HG03442 (cell line): Measurements from ENCODE around the gene FGF12.

Experiments
- ATAC-seq: cut with Tn5 transposase; IDR thresholded peaks from one replicate; pipeline ENCODE4 v1.9.1; 2021; ENCODE audit warnings: mild to moderate bottlenecking, moderate library complexity; ENCODE audit not compliant: unreplicated experiment

The FGF12 gene

DNA sequence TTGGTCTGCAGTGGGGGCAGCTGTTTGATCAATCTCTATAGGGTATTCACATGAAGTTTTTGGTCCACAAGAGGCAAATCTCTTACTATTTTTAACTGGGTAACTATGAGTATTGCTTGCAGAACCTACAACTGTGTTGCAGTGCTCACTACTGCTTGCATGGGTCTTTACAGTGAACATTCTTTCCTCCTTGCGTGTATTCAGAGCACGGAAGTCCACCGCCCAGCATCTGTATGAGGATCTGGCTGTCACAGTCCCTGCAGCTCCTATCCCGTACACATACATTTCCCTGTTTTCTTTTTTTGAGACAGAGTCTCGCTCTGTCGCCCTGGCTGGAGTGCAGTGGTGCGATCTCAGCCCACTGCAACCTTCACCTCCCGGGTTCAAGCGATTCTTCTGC, 449.9 kb downstream of the FGF12 start:
- ATAC-seq, result no peak

DNA sequence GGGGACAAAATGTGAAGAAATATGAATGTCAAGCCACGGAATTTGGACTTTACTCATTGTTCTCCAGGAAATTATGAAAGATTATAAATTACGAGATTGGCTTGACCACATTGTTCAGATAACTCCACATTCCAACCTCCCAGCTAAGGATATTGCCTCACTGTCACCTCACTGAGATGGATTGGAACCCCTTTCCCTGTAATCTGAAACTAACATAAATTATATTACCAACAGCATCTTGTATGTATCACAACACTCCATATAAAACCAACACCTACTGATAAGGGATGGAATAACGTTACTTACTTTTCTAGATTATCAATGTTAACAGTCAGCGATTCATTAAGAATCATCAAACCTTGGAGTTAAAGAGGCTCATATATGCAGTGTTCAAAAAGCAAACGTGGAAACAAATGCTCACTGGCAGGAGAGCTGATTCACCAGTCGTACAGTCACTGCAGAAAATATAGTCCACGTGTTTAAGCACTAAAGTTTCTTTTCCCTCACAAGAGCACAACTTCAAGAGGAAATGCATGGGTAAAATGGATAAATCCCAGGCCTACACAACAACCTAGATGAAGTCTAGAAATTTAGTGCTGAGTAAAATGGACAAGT, 451.5 kb downstream of the FGF12 start:
- ATAC-seq, result no peak

DNA sequence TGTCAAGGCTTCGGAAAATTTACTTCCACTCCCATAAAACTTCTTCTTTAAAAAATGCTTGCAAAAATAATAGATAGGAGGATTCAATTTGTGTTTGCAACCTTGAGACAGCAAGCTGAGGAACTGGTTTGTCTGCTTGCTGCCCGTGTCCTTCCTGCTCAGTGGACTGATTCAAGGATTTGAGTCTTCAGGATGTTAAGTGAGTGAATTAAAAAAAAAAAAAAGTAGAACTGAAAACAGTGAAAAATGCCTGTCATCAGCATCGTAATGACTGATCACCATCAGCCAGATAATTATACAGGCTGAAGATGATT, 453.7 kb downstream of the FGF12 start:
- no peak for ATAC-seq

DNA sequence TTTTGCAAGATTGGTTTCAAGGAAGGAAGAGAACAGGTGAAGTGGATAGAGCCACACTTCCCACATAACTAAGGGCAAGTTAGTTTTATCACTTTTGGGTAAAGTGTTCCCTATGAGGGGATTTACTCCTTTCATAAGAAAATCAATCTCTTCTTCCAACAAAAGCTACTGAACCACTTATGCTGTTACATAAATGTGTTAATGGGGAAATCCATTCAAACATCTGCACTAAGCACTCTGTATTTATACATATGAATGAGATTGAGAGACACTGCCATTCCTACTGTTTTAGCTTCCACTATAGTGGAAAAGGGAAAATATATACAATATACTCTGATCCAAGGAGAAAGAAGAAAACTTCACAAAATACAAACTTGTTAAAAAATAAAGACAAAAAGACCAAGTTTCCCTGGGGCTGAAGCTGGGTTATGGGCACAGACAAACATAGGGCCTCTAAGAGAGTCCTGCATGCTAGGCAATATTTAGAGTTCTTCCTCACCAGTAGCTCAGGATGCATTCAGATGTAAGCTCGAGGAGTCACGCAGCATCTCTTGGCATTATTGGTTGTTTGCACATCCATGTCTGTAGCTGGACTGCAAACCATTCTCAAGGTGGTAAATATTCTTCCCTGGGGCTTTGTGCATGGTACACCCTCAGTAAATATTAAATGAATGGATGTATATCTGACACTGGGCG, 454.2 kb downstream of the FGF12 start:
- ATAC-seq, result no peak

DNA sequence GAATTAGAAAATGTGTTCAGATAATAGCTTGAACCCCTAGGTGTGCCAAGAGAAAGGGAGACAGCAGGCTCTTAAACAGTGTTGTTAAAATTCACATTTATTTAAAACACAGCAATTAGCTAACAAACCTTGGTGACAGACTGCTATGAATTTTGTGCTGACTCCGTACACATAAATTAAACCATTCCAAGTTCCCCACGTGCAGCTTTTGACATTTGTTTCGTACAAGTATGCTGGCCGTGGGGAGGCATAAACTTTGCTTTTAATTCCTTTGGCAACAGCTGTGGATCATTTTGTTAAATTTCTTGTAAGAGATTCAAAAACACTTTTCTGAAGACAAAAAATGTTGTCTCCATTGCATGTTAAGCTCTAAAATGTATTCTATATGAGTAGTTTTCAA, 465.3 kb downstream of the FGF12 start:
- ATAC-seq, result no peak

DNA sequence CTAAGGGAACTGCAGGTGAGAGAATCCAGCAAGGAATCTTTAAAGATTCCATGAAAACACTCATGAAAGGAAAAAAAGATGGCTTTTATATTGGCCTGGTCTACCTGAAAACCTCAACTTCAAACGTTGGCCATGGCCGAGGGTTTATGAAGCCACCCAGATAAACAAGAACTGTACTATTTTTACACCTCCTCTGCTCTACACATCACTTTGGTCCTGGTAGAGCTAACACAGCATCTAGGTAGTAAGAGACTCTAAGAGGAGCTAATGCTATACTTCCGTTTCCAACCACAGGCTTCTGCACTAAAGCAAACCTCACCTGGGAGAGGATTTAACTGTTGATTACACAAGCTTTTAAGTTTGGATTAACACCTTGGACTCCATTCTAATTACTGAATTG, 466.2 kb downstream of the FGF12 start:
- no peak for ATAC-seq

DNA sequence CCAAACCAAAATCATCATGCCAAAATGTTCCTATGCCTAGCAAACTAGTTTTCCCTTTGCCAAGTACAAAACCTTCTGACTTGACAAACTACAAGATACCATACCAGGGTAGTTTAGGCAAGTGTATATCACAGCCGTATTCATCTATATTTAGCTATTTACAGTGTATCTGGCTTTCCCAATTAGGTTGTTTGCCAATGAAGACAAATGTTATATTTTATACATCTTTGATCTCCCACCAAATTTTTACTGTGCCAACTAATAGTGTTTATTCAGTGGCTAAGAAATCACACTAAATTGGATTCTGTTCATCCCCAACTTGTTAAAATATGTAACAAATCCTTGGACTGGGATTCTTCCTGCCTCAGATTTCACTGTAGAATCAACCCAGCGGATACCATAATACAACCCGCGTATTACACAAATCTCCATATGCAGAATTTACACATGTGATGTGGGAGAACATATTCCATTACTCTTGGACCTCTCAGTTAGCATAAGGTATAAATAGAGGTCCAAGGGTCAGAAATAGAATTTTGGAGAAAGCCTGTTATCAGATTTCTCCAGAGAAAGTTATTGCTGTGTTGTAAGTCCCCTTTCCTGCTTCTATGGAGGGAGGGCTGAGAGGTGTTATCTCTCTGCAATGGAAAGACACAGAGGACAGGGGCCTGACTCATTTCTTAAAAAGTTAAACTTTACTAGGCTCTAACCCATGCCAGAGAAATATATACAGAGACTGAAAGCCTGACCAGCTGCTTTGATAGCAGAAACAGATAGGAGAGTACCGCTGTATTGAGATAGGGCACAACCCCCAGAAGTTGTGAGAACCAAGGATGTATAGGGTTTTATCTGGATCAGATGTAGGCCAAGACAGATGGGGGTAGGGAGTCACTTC, 467.0 kb downstream of the FGF12 start:
- no peak for ATAC-seq

DNA sequence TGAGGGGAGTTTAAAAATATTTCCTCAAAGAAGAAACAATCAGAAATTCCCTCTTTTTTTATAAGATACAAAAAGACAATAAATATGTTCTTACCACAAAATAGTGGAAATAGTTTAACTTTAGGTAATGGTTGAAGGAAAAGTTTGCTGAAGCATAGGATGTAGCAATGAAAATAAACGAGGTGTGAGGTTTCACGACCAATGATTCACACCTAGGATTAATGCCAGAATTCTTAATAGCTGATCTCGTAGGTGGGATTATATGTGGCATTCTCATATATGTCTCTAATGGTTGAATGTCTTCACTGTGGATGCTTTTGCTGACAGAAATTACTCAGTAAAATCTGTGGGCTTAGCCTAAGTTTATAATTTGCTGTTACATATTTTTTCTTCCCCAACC, 467.7 kb downstream of the FGF12 start:
- ATAC-seq, result no peak

DNA sequence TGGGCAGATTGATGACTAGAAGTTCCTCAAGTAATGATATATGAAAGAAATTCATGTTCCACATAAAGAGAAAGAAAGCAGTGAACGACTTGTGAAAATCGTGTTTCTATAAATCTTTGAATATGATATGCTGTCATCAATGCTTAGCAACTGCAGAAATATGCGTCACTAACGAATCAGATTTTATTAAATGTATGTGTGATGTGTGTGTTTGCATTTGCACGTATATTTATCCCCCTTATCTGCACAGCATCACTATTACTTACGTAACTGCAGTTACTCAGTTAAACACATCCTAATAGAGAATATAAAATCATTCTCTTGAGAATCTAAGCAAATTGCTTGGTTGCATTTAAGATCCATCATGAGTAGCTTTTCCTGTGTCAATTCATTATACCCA, 468.6 kb downstream of the FGF12 start:
- ATAC-seq, result no peak

DNA sequence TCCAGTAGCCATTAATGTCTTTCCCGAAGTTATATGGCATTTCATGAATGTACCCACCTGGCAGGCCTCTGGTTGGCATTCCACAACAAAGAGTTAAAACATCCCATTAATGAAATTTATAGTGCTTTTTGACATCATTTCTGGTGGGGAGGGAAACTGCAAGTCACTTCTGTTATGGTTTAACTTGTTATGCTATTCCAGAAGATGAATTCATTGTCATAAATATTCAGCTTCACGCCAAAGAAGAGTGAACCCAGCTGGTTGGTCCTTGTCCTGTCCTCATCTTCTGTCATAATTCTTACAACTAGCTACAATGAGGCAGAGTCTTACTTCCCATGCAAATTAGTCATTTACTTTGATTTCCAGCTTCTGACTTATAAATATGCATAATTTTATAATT, 471.5 kb downstream of the FGF12 start:
- ATAC-seq, result no peak

DNA sequence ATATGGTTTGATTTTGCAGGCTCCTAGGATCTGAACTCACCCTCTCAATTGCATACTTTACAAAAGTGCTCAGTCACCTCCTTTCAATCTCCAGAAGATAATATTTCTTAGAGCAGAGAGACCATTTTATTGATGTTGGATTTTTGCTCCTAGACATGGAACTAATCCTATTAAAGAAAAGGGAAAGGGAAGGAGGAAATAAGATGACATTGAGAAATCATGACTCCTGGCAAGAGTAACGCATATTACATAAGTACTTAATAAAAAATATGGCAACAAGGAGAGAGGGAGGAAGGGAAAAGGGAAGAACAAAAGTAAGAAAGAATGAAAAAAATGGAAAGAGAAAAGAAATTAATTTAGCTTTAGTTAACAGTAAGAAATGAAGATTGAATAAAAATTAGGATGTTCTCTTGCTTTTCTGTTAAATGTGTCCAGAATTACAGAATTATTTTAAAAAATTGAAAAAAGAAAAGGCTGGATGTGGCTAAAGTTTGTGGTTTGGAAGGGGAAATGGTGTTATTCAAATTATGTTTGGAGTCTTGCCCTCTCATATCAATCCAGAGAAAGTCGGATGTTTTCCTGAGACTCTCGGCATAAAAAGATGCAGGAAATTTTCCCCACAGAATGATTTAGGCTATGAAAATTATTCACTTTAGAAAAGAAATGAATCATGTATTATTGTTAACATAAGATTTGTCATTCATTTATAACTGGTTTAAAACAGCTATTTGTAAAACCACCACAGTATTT, 474.0 kb downstream of the FGF12 start:
- ATAC-seq, result no peak

DNA sequence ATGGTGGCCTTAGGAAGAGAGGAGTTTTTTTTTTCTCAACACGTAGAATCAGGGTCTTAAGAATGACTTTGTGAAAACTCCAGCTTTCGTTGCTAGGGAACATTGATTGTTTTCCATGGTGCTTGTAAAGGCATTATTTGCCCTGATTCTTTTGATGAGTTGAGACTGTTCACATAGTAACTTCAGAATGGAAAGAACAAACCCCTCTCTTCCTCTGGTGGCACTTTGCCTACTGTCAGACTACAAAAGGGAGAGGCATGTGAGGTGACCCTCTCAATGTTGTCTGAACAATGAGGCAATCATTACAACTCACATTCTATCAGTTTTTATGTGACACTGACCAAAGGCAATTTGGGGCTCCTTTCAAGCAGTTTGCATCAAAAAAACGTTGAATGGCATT, 477.8 kb downstream of the FGF12 start:
- ATAC-seq, result no peak

DNA sequence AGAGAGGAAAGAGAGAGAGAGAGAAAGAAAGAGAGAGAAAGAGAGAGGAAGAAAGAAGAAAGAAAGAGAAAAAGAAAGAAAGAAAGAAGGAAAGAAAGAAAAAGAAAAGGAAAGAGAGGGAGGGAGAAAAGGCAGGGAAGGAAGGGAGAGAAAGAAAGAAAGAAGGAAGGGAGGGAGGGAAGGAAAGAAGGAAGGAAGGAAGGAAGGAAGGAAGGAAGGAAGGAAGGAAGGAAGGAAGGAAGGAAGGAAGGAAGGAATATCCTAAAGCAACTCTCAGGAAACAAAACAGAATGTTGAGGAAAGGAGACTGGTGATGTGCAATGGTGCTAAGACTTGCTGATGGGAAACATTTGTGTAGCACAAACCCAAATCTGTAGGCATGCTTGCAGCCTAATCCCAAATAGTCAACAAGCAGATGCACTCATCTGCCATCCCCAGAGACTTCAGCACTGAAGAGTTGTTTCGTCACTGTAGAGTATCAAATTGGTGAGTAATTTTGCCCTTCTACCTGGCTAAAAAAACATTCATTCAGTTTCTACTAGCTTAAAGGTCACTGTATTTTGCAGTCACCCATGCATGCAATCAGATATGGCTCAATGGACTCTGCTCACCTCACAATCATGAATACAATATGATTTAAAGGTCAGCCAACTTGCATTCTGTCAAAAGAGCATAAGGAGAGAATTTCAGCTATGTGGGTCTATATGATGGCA, 480.3 kb downstream of the FGF12 start:
- ATAC-seq, result no peak

DNA sequence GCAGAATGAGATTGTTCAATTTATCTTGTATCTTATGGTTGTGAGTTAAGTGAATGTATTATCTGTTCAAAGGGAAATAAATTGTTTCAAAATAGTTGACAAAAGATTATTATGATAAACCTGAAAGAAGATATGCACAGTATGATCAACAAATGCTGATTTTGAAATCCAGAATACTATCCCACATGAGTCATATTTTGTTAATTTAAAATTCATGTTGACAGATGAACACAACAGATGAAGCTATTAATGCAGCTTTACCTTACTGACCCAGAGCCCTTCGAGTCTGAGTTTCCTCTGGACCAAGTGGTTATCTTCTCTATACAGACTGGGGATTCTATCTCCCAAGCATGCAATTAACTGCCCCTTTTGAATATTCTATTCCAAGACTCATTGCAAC, 482.8 kb downstream of the FGF12 start:
- ATAC-seq, result no peak

DNA sequence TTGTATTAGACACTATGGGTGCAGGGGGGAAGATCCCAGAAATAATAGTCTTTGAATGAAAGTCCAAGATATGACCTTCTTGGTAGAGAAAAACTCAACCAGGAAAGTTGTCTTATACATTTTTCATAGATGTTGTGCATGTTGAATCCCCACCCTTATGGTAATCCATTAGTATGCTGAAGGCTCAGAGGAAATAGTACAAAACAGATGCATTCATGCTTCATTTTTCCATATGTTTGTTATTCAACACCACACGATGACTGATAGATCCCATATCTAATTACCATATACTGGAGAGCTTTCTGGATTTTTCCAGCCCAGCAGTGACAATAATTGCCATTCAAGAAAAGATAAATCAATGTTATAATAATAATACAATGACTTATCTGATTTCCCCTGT, 487.4 kb downstream of the FGF12 start:
- ATAC-seq, result no peak

DNA sequence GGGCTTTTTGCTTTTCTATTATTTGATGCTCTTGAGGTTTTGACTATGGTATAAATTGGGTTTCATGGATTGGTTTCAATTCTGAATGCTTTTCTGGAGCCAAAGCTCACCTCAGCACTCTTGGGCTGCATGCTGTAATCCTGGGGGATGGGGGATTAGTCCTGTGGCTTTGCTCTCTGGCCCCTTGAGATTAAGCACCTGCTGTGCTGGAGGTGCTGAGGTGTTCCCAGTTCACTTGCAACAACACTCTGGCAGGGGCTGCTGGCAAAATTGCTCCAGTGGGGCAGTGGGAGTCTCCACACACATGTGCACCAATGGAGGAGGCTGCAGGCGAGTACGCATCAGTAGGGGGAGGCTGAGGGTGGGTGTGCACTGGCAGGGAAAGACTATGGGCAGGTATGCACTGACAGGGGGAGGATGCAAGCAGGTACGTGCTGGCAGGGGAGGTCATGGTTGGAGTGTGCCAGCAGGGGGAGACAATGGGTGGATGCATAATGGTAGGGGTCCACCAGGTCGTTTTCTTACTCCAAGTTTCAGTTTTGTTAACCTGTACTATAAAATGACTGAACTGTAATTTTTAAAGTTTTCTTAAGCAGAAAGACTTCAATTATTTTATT, 489.2 kb downstream of the FGF12 start:
- ATAC-seq, result no peak

DNA sequence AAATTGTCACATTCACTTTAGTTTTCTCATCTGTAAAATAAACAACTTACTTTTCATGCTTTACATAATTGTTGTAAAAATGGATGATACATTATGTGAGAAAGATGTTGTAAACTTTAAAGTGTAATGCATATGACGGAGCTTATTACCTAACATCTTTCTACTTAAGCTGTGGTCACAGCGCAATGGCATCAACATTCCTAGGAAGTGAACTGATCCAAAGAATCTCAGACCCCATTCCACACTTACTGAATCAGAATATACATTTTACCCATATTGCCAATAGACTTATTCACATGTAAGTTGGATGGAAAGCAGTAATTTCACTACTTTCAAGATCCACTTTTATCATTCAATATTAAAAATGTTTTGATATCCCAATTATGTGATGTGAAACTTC, 497.5 kb downstream of the FGF12 start:
- ATAC-seq, result no peak

DNA sequence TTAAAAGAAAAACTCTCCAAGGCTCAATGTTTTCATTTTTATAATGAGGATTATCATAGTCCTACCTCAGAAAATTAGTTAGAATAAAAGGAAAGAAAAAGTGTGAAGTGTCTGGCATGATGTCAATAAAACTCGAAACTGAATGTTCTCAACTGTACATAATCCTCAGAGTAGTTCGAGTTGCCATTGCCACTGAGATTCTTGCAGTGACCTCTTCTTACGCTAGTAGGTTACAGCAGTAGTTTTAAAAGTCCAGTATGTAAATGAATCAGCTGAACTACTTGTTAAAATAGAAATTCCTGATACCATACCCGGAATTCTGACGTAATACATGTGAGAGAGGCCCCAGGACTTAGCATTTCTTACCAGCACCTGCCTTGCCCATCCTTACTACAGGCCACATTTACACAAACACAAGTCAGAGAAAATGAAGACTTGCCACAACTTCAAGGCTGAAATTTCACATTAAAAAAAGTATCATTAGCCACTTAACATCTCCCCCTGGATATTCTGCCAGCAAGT, 502.6 kb downstream of the FGF12 start:
- ATAC-seq, result no peak

DNA sequence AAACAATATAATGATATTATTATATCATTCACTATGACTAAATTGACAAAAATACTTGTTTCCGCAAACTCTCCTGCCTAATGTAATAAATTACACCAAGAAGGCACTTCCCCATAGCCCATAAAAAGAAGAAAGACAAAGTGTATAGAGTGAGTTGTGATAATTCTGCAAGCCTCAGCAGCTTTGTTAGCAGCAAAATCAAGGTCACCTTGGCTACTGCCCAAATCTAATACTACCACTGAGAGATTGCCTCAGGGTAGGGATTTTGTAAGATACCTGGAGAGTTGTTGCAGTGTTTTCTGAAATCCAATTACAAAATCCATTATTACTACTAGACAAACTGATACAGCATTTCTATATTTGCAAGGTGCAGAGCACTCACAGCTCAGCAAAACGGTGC, 503.5 kb downstream of the FGF12 start:
- ATAC-seq, result no peak

DNA sequence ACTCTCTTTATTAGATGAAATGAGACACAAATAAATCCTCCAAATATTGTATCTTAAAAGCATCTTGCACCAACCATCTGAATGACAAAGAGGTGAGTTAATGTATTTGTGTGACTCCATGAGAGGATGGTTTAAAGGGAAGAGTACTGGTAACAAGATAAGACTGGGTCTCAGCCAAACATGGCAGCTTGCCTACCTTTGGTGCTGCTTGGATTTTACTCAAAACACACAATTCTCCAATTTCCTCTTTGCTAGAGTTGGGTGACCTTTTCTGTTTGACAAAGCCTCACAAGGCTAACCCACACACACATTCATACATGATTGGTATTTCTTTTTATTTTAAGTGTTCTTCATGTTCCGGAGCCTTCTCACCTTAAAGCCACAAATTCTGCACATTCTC, 506.4 kb downstream of the FGF12 start:
- ATAC-seq, result no peak
